ENCODE measurements around the gene ATP6V1C2. TPM values are rescaled to one million over a fixed set of nuclear protein-coding genes. Genes with fewer than 3 reads are reported as not detected.

The ATP6V1C2 gene
- total RNA-seq, 1 experiment from 2014 or later = 2.0 TPM

GRCh38 chr2:10707831-10708230 is 13.6 kb upstream of the ATP6V1C2 start:
- no peaks in the 10 kb centered on the region for H4K20me1 ChIP-seq (ENCODE audit: insufficient read depth)
- H3K36me3 ChIP-seq (ENCODE audit: control insufficient read depth in 1 of 2, insufficient read depth in 2 of 2, low read length in 2 of 2) = no peaks in the 10 kb centered on the region
- intact Hi-C loops (cut with micrococcal nuclease) = loop anchor here (5.0 kb wide), 3 partner anchors 84 to 419 kb away; no protein-coding TSS in a partner anchor
- RAD21 ChIA-PET (ENCODE audit: low non-redundant PET in 1 of 2, low total read pairs in 2 of 2, uncharacterized antibody in 2 of 2, unreplicated experiment in 2 of 2) = interaction anchor here in 1 of 2 experiments (0.6 kb wide), 1 partner anchor 425 kb away, joined by 5 read pairs; a partner anchor contains a TSS
- no peak overlapping the region for H3K4me3 ChIP-seq (replicated peaks in 1 of 2; ENCODE audit: low read depth in 1 of 2, low read length in 2 of 2)
- no TSS peak for BruUV-seq (replicated peaks)
- no peak overlapping the region for H3K27ac ChIP-seq (ENCODE audit: low read depth, low read length)
- no peaks in the 10 kb centered on the region for H3K9me3 ChIP-seq (ENCODE audit: control insufficient read depth in 1 of 2, insufficient read depth in 1 of 2, low read depth in 1 of 2, low read length in 2 of 2)
- no peak overlapping the region for H2AFZ ChIP-seq (ENCODE audit: low read depth, low read length, poor library complexity, severe bottlenecking)
- CTCF ChIA-PET = no interaction called here
- no peaks in the 10 kb centered on the region for H3K9me2 ChIP-seq (ENCODE audit: insufficient read depth)
- H3K4me1 ChIP-seq (ENCODE audit: control insufficient read depth in 1 of 2, insufficient read depth in 2 of 2, low read length in 2 of 2) = peaks cover 3 to 11% of the 10 kb centered on the region in 2 experiments; a peak in 2 of 4 replicates
- DNase-seq (ENCODE audit: low read depth, low spot score) (no peak), ATAC-seq (no peak)
- POLR2A ChIA-PET = no interaction called here
- no peaks in the 10 kb centered on the region for H3K79me2 ChIP-seq (ENCODE audit: insufficient read depth, low read length)
- no peak overlapping the region for H3K4me2 ChIP-seq (ENCODE audit: low read length)
- no peaks in the 10 kb centered on the region for H3K27me3 ChIP-seq (ENCODE audit: insufficient read depth, low read length)
- no peak overlapping the region for H3K9ac ChIP-seq (ENCODE audit: low read length)
- no peak for TF ChIP-seq JUND (IDR thresholded peaks at IDR 0.05)
- TF ChIP-seq TCF7L2 (IDR thresholded peaks at IDR 0.05; ENCODE audit: borderline replicate concordance, extremely low read depth, insufficient read depth, insufficient read length) = no peak
- no peak for TF ChIP-seq ZFX (IDR thresholded peaks at IDR 0.05)
- no peak for TF ChIP-seq EZH2 (IDR thresholded peaks at IDR 0.05)

DNA sequence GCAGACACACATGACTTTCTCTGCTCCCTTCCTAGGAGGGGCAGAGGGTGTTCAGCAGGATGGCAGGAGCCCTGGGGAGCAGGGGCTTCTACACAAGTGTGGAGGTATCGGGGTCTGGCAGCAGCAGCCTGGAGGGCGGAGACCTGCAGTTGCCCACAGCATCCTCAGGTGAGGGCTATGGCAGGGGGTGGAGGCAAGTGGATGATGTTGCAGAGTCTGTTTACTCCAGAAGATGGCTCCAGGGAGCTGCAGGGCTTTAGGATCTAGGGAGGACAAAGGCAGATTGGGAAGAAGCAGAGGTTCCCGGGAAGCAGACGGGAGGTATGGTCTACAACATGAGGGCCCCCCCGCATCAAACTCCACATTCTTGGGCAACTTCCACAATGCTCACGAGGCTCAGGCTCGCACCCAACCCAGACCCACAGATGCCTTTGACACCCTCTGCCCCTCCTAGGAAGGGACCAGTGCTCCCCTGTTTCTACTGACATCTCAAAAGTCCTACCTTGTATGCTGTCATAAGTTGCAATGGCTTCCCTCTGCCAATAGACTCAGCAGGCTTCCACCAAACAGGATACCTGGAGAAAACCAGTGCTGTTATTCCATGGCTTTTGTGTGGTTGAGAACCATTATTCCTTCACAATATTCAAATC is 12.0 kb upstream of the ATP6V1C2 start:
- Histone ChIP-seq H3K9ac (ENCODE audit: low read length) (no peak overlapping the region), H3K36me3 (ENCODE audit: control insufficient read depth in 1 of 2, insufficient read depth in 2 of 2, low read length in 2 of 2) (no peaks in the 10 kb centered on the region), H3K27ac (ENCODE audit: low read depth, low read length) (no peak overlapping the region), H3K4me3 (replicated peaks in 1 of 2; ENCODE audit: low read depth in 1 of 2, low read length in 2 of 2) (no peak overlapping the region), H2AFZ (ENCODE audit: low read depth, low read length, poor library complexity, severe bottlenecking) (peak overlapping the region; percentile 64), H3K79me2 (ENCODE audit: insufficient read depth, low read length) (no peaks in the 10 kb centered on the region), H4K20me1 (ENCODE audit: insufficient read depth) (no peaks in the 10 kb centered on the region), H3K27me3 (ENCODE audit: insufficient read depth, low read length) (no peaks in the 10 kb centered on the region), H3K4me2 (ENCODE audit: low read length) (peak overlapping the region; percentile 41), H3K9me2 (ENCODE audit: insufficient read depth) (no peaks in the 10 kb centered on the region), H3K9me3 (ENCODE audit: control insufficient read depth in 1 of 2, insufficient read depth in 1 of 2, low read depth in 1 of 2, low read length in 2 of 2) (no peaks in the 10 kb centered on the region), H3K4me1 (ENCODE audit: control insufficient read depth in 1 of 2, insufficient read depth in 2 of 2, low read length in 2 of 2) (peaks cover 3 to 11% of the 10 kb centered on the region in 2 experiments; a peak in 2 of 4 replicates)
- no TSS peak for BruUV-seq (replicated peaks)
- peak; percentile 99 for ATAC-seq
- intact Hi-C loops (cut with micrococcal nuclease) = loop anchor here (1.0 to 5.0 kb wide), 4 partner anchors 83 to 418 kb away; no protein-coding TSS in a partner anchor
- POLR2A ChIA-PET = no interaction called here
- RAD21 ChIA-PET (ENCODE audit: low non-redundant PET in 1 of 2, low total read pairs in 2 of 2, uncharacterized antibody in 2 of 2, unreplicated experiment in 2 of 2) = interaction anchor here in 1 of 2 experiments (1.1 kb wide), 1 partner anchor 123 kb away, joined by 4 read pairs; no protein-coding TSS in a partner anchor
- DNase-seq (ENCODE audit: low read depth, low spot score) = peak; percentile 57
- TF ChIP-seq SIN3A (IDR thresholded peaks at IDR 0.05; ENCODE audit: low read depth) = no peak
- peak; percentile 71 to 76 (median 74) for TF ChIP-seq CTCF (IDR thresholded peaks at IDR 0.05 in 2 of 3, conservative IDR thresholded peaks at IDR 0.05 in 1 of 3; ENCODE audit: borderline replicate concordance in 1 of 3, insufficient read depth in 1 of 3, low read depth in 2 of 3, low read length in 2 of 3)
- TF ChIP-seq CEBPB (IDR thresholded peaks at IDR 0.05; ENCODE audit: low read depth) = no peak
- TF ChIP-seq YY1 (IDR thresholded peaks at IDR 0.05; ENCODE audit: extremely low read depth, insufficient replicate concordance, low read depth, low read length) = peak; percentile 41
- TF ChIP-seq JUND (IDR thresholded peaks at IDR 0.05) = no peak
- TF ChIP-seq SP1 (IDR thresholded peaks at IDR 0.05; ENCODE audit: low read depth) = no peak
- TF ChIP-seq ZNF274 (IDR thresholded peaks at IDR 0.05; ENCODE audit: low read depth, low read length) = no peak
- TF ChIP-seq RAD21 (IDR thresholded peaks at IDR 0.05; ENCODE audit: low read depth) = peak; percentile 87
- TF ChIP-seq EZH2 (IDR thresholded peaks at IDR 0.05) = no peak
- no peak for TF ChIP-seq EGR1 (IDR thresholded peaks at IDR 0.05; ENCODE audit: low read depth)
- TF ChIP-seq EZH2phosphoT487 (IDR thresholded peaks at IDR 0.05; ENCODE audit: borderline replicate concordance) = no peak
- CTCF ChIA-PET = interaction anchor here (0.6 kb wide), 1 partner anchor 123 kb away, joined by 5 read pairs; no protein-coding TSS in a partner anchor

Data from HCT116 (cell line).